Cardiac ventricle fibroblast (primary cell): ENCODE data around the gene RNASE13. TPM values are rescaled to one million over a fixed set of nuclear protein-coding genes. Genes with fewer than 3 reads are reported as not detected.

ENCODE experiments used
- total RNA-seq: library from RNA; depleted of rRNA; stranded (reverse); fragments of >200 nt; gene quantifications from 2 replicates; pipeline ENCODE4 v1.2.3, GENCODE V29; 2015

RNASE13 gene
- not detected in 2 replicates for total RNA-seq

GRCh38 chr14:21034707-21035106 is at the start of gene RNASE13:
Gene RNASE13 (minus strand): TSS chr14:21034807. CDS start chr14:21034288, 519 bp downstream.

GRCh38 chr14:21070083-21070609 is 35.5 kb upstream of the RNASE13 start, which contains the start of gene ARHGEF40:
Gene ARHGEF40 (plus strand): TSS chr14:21070304. CDS start chr14:21070397, 93 bp downstream.

GRCh38 chr14:21057803-21058675 is 23.4 kb upstream of the RNASE13 start, which contains the start of gene RNASE8:
Gene RNASE8 (plus strand): TSS chr14:21057822. CDS start chr14:21057893, 71 bp downstream.

GRCh38 chr14:21041676-21042433 is 7.2 kb upstream of the RNASE13 start, which contains the start of gene RNASE7:
Gene RNASE7 (plus strand): TSS chr14:21042362. CDS start chr14:21042993, 631 bp downstream.

GRCh38 chr14:21029917-21030316 is 4.7 kb downstream of the RNASE13 start, which contains the start of gene TPPP2:
Gene TPPP2 (plus strand): TSS chr14:21030217. CDS start chr14:21030582, 365 bp downstream.

GRCh38 chr14:21024585-21025370 is 9.8 kb downstream of the RNASE13 start, which contains the start of gene NDRG2:
Gene NDRG2 (minus strand): TSS chr14:21025061. CDS start chr14:21023315, 1,746 bp downstream.

GRCh38 chr14:20998674-20999366 is 35.8 kb downstream of the RNASE13 start, which contains the start of gene SLC39A2:
Gene SLC39A2 (plus strand): TSS chr14:20999293. CDS start chr14:20999447, 154 bp downstream.

GRCh38 chr14:20989787-20990600 is 44.6 kb downstream of the RNASE13 start, which contains the start of gene METTL17:
Gene METTL17 (plus strand): TSS chr14:20989980. CDS start chr14:20990003, 23 bp downstream.

Other genes with a start within 250 kb of the RNASE13 start
- 1.7 and 3.6 TPM in 2 replicates for gene RNASE1, start 232.0 kb downstream of the RNASE13 start, total RNA-seq
- not detected in 2 replicates for gene RNASE3, start 143.4 kb downstream of the RNASE13 start, total RNA-seq
- not detected in 2 replicates for gene RNASE2, start 79.3 kb downstream of the RNASE13 start, total RNA-seq
- gene METTL17, start 44.8 kb downstream of the RNASE13 start, total RNA-seq: 45.9 and 46.5 TPM in 2 replicates
- 0.25 TPM in 1 of 2 replicates, not detected in the other for gene SLC39A2, start 35.5 kb downstream of the RNASE13 start, total RNA-seq
- 54.0 and 70.0 TPM in 2 replicates for gene NDRG2, start 9.7 kb downstream of the RNASE13 start, total RNA-seq
- gene TPPP2, start 4.6 kb downstream of the RNASE13 start, total RNA-seq: not detected in 2 replicates
- not detected in 2 replicates for gene RNASE7, start 7.6 kb upstream of the RNASE13 start, total RNA-seq
- not detected in 2 replicates for gene RNASE8, start 23.0 kb upstream of the RNASE13 start, total RNA-seq
- 53.6 and 64.6 TPM in 2 replicates for gene ARHGEF40, start 35.5 kb upstream of the RNASE13 start, total RNA-seq
- 17.3 and 20.2 TPM in 2 replicates for gene ZNF219, start 63.8 kb upstream of the RNASE13 start, total RNA-seq
- gene TMEM253, start 66.3 kb upstream of the RNASE13 start, total RNA-seq: not detected in 2 replicates
- not detected in 2 replicates for gene OR5AU1, start 121.3 kb upstream of the RNASE13 start, total RNA-seq
- 466 and 553 TPM in 2 replicates for gene HNRNPC, start 234.6 kb upstream of the RNASE13 start, total RNA-seq
- not detected in 2 replicates for gene RPGRIP1, start 245.3 kb upstream of the RNASE13 start, total RNA-seq